Mucosa of descending colon (tissue), 3 donors: ENCODE measurements around the gene GALNS. TPM values are rescaled to one million over a fixed set of nuclear protein-coding genes. Genes with fewer than 3 reads are reported as not detected.

Experiments used
- ATAC-seq: fragments of 200-7000 bp; cut with Tn5 transposase; one replicate; pipeline ENCODE4 v1.9.1; 2020; ENCODE audit warnings: mild to moderate bottlenecking, moderate library complexity
- DNase-seq, 3 donors: peaks; one replicate each; pipeline ENCODE4 v3.0.0-alpha.2; 2020
- H3K36me3 ChIP-seq: fragments of 200-600 bp; one replicate; pipeline ENCODE4 v1.8.0; 2021; ENCODE audit warnings: low read depth, mild to moderate bottlenecking
- H3K4me1 ChIP-seq: fragments of 200-600 bp; one replicate; pipeline ENCODE4 v1.8.0; 2021; ENCODE audit warnings: low read depth, mild to moderate bottlenecking
- H3K4me3 ChIP-seq: fragments of 200-600 bp; one replicate; pipeline ENCODE4 v1.8.0; 2021; ENCODE audit warnings: mild to moderate bottlenecking
- H3K9me3 ChIP-seq: fragments of 200-600 bp; one replicate; pipeline ENCODE4 v1.8.0; 2021; ENCODE audit warnings: mild to moderate bottlenecking
- intact Hi-C, 2 donors: fragments of 100-400 bp; cut with DNase I in 1 of 2; cut with micrococcal nuclease in 1 of 2; formaldehyde crosslinking; loops; one replicate each; pipeline versions ENCODE4 v1.11.0 to v1.11.1; 2022; cut with DNase I, micrococcal nuclease
- total RNA-seq, 3 donors: library from RNA; stranded (reverse); fragmentation: NEBNext Ultra II Directional in 2 of 3; extraction: Animal tissue kit (Norgen Biotek cat#: 25700) in 2 of 3; gene quantifications; one replicate each; pipeline versions ENCODE4 v1.2.1 to v1.2.4, GENCODE V29; 2021 to 2023
- TF ChIP-seq, protein P1 (sequence below): fragments of 200-600 bp; IDR thresholded peaks from one replicate; pipeline ENCODE4 v1.8.0; 2022; ENCODE audit warnings: antibody characterized with exemption, mild to moderate bottlenecking
- donor health status: DM: no; HTN: no; CAD: no; lungs with moderate emphysema.
- donor health status: DM: no; HTN: no; CAD: no.
- donor health status: DM: no; HTN: yes; CAD: no.

GALNS gene
- total RNA-seq, 3 donors from 2014 or later, result 37.4 to 65.3 (median 44.0) TPM

- intact Hi-C loops, result no loop called here
Measured at GRCh38 chr16:88805887-88806393, 50.8 kb downstream of the GALNS start.

DNA sequence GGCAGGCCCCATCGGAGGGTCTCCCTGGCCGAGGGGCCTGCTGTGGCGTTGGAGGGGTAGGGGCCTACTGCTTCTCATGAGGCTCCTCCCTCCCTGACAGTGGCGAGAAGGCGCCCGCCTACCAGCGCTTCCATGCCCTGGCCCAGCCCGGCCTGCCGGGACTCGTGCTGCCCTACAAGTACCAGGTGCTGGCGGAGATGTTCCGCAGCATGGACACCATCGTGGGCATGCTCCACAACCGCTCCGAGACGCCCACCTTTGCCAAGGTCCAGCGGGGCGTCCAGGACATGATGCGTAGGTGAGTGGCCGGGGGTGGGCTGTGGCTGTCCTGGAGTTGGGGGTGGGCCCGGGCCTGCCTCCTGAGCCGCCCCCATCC lies 51.4 kb downstream of the GALNS start:
- H3K4me3 ChIP-seq, result no peak overlapping the region
- TF ChIP-seq, protein P1, sequence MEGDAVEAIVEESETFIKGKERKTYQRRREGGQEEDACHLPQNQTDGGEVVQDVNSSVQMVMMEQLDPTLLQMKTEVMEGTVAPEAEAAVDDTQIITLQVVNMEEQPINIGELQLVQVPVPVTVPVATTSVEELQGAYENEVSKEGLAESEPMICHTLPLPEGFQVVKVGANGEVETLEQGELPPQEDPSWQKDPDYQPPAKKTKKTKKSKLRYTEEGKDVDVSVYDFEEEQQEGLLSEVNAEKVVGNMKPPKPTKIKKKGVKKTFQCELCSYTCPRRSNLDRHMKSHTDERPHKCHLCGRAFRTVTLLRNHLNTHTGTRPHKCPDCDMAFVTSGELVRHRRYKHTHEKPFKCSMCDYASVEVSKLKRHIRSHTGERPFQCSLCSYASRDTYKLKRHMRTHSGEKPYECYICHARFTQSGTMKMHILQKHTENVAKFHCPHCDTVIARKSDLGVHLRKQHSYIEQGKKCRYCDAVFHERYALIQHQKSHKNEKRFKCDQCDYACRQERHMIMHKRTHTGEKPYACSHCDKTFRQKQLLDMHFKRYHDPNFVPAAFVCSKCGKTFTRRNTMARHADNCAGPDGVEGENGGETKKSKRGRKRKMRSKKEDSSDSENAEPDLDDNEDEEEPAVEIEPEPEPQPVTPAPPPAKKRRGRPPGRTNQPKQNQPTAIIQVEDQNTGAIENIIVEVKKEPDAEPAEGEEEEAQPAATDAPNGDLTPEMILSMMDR, result no peak

More at GRCh38 chr16:88805887-88806393, 50.8 kb downstream of the GALNS start:
- Histone ChIP-seq H3K4me3 (no peak overlapping the region), H3K36me3 (no peaks in the 10 kb centered on the region), H3K4me1 (peaks cover 28% of the 10 kb centered on the region), H3K9me3 (no peaks in the 10 kb centered on the region)
- TF ChIP-seq, protein P1, result no peak
- no peak for ATAC-seq
- DNase-seq, result no peak

DNA sequence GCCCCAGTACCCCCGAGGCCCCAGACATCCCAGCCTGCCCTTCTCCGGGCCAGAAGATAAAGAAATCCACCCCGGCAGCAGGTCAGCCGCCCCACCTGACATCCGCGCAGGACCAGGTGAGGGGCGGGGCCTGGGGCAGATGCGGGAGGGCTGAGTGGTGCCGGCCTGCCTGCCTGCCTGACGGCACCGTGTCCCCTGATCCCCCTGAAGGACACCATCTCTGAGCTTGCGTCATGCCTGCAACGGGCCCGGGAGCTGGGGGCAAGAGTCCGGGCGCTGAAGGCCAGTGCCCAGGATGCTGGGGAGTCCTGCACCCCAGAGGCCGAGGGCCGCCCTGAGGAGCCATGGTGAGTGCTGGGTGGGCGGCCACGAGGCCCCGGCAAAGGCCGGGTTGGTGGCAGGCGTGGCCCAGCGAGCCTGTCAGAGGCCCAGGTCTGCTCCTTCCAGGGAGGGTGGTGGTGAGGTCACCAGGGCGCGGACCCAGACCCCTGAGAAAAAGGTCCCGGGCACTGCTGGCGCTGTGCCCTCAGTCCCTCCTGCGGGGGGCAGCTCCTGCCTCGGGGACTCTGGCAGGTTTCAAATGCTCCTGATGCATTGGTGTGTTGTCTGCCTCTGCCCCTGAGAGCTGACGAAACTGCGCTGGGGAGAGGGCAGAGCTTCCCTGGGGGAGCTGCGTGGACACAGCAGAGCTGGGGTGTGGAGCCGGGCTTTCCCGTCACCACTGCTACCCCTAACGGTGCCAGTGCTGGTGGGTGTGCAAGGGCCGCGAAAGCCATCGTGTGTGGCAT lies 52.0 kb downstream of the GALNS start:
- intact Hi-C loops, result no loop called here
- no peaks in the 10 kb centered on the region for H3K36me3 ChIP-seq
- H3K9me3 ChIP-seq, result no peaks in the 10 kb centered on the region
- ATAC-seq (peak; percentile 41), DNase-seq (peak in 2 of 3 donors; percentile 65 to 78)
- no peak overlapping the region for H3K4me3 ChIP-seq
- TF ChIP-seq, protein P1, result no peak
- H3K4me1 ChIP-seq, result peaks cover 17% of the 10 kb centered on the region

More for the DNA sequence above, 51.4 kb downstream of the GALNS start:
- H3K9me3 ChIP-seq, result no peaks in the 10 kb centered on the region
- DNase-seq, result peak in 2 of 3 donors; percentile 46 to 63
- peaks cover 22% of the 10 kb centered on the region for H3K4me1 ChIP-seq
- H3K36me3 ChIP-seq, result no peaks in the 10 kb centered on the region
- intact Hi-C loops, result no loop called here
- no peak for ATAC-seq

GRCh38 chr16:88804173-88804551 lies 52.6 kb downstream of the GALNS start:
- H3K4me3 ChIP-seq, result no peak overlapping the region
- no peak for ATAC-seq
- no peaks in the 10 kb centered on the region for H3K9me3 ChIP-seq
- intact Hi-C loops, result no loop called here
- H3K36me3 ChIP-seq, result no peaks in the 10 kb centered on the region
- peaks cover 17% of the 10 kb centered on the region for H3K4me1 ChIP-seq
- DNase-seq, result peak in 2 of 3 donors; percentile 43 to 63
- TF ChIP-seq, protein P1, result no peak

GRCh38 chr16:88803264-88803987 lies 53.3 kb downstream of the GALNS start, which contains the start of gene CDT1:
CDT1 (plus strand) TSS chr16:88803789; CDS start chr16:88803832, 43 bp downstream.
- H3K4me3 ChIP-seq, result peak within 1 kb of the TSS; percentile 30
- H3K36me3 ChIP-seq, result no peaks in the 10 kb centered on the region
- intact Hi-C loops, result no loop called here
- peak; percentile 82 to 93 (median 87) for DNase-seq
- H3K4me1 ChIP-seq, result peaks cover 17% of the 10 kb centered on the region
- TF ChIP-seq, protein P1, result no peak
- ATAC-seq, result peak; percentile 88
- H3K9me3 ChIP-seq, result no peaks in the 10 kb centered on the region
